GM12874 (cell line): ENCODE measurements around the gene DMAC2L.

Experiments used
- CTCF ChIP-seq: IDR thresholded peaks from 2 replicates; pipeline ENCODE4 v1.5.1; 2011; ENCODE audit warnings: low read depth, mild to moderate bottlenecking, control low read depth, low read length, moderate library complexity; ENCODE audit not compliant: insufficient read depth

Gene DMAC2L

DNA sequence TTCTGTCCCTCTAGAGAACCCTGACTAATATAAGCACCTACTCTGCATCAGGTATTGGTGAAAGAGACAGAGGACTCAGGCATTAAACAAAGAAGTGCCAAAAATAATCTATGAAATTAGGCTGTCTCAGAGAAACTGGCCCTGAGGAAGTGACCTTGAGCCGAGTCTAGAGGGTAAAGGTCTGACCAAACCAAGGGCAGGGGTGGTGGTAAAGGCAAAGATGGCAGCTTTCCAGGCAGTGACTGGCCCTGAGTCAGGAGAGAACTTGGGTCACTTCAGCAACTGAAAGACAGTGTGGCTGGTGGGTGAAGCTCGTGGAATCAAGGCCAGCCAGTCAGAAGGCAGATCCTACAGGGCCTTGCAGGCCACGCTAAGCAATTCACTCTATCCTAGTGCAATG lies 54.0 kb downstream of the DMAC2L start:
- TF ChIP-seq CTCF: no peak

GRCh38 chr14:50366589-50366988 lies 54.5 kb downstream of the DMAC2L start:
- no peak for TF ChIP-seq CTCF

DNA sequence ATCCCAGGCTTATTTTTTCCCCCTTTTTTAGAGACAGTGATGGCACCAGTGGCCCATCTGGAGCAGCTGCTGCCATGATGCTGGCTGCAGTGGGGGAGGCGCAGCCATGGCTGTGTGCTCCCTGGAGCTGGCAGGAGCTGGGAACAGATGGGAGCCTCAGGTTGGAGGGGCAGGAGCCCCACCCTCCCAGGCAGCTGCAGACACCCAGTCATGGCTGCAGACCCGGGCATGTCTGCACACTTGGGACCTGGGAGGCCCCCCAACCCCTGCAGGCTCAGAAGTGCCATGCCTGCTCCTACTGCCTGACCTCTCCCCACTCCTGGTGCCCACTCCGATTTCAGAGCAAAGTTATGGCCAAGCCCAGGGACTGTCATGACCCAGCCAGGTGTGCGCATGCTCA lies 59.4 kb downstream of the DMAC2L start:
- no peak for TF ChIP-seq CTCF

GRCh38 chr14:50373959-50374358 lies 61.8 kb downstream of the DMAC2L start:
- no peak for TF ChIP-seq CTCF

GRCh38 chr14:50375760-50376159 lies 63.6 kb downstream of the DMAC2L start:
- TF ChIP-seq CTCF: no peak
